ENCODE results near the gene MRPL4. TPM values are rescaled to one million over a fixed set of nuclear protein-coding genes. Genes with fewer than 3 reads are reported as not detected.
A peak's percentile ranks its signal among the peaks of the same experiment; 100 is the strongest.

MRPL4 gene
- total RNA-seq, 1 donor from 2014 or later, result 96.3 TPM

DNA sequence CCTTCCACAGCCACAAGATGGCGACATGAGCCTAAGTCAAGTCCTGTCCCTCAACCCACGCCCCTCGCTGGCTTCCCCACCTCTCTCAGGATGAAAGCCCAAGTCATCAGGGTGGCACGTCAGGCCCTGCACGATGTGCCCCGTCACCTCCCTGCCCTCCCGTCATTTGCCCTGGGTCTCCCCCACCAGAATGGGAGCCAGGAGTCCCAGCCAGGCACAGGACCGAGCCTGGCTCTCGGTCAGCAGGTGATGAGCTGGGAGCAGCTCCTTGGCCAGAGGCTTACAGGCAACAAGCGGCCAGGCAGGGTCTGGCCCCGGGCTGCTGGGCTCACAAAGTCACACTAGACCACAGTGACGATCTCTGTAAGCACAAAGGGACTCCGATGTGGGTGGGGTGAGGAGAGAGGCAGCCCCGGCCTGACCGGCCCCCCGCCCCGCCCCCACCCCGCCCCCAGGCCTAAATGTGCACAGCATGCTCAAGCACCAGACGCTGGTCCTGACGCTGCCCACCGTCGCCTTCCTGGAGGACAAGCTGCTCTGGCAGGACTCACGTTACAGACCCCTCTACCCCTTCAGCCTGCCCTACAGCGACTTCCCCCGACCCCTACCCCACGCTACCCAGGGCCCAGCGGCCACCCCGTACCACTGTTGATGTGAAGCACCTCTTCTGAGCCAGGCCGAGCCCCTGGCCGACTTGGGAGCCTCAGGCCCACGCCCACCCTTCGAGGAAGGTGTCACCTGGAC is 7.3 kb downstream of the MRPL4 start:
- peaks cover 7% of the 10 kb centered on the region for H3K36me3 ChIP-seq (ENCODE audit: control insufficient read depth, insufficient read depth, low read length)
- no peak overlapping the region for H3K4me3 ChIP-seq (ENCODE audit: low read depth, low read length)
- H3K27me3 ChIP-seq (ENCODE audit: control insufficient read depth, insufficient read depth, low read length), result no peaks in the 10 kb centered on the region
- TF ChIP-seq, protein P1, sequence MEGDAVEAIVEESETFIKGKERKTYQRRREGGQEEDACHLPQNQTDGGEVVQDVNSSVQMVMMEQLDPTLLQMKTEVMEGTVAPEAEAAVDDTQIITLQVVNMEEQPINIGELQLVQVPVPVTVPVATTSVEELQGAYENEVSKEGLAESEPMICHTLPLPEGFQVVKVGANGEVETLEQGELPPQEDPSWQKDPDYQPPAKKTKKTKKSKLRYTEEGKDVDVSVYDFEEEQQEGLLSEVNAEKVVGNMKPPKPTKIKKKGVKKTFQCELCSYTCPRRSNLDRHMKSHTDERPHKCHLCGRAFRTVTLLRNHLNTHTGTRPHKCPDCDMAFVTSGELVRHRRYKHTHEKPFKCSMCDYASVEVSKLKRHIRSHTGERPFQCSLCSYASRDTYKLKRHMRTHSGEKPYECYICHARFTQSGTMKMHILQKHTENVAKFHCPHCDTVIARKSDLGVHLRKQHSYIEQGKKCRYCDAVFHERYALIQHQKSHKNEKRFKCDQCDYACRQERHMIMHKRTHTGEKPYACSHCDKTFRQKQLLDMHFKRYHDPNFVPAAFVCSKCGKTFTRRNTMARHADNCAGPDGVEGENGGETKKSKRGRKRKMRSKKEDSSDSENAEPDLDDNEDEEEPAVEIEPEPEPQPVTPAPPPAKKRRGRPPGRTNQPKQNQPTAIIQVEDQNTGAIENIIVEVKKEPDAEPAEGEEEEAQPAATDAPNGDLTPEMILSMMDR (IDR thresholded peaks at IDR 0.05; ENCODE audit: insufficient read depth, low read length, poor library complexity, severe bottlenecking), result peak; percentile 76
- no peak for DNase-seq (ENCODE audit: low read depth)

DNA sequence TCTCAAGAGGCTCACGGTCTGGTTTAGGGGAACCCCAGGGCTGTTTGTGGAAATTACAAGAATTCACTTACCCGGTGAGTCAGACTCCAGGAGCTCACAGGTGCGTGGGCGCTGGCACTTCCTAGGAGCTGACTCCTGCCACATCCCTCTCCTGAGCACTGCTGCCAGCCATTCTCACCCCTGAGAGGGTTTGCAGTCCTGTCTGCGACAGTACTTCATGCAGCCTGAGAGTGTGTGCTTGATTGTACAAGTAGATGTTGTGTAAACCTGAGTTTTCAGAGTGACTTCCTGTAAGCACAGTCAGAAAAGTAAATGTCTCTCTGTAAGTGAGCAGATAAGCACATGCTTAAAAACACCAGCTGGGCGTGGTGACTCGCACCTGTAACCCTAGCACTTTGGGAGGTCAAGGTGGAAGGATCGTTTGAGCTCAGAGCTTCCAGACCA is 8.1 kb downstream of the MRPL4 start:
- Histone ChIP-seq H3K4me3 (ENCODE audit: low read depth, low read length) (no peak overlapping the region), H3K36me3 (ENCODE audit: control insufficient read depth, insufficient read depth, low read length) (peaks cover 5% of the 10 kb centered on the region), H3K27me3 (ENCODE audit: control insufficient read depth, insufficient read depth, low read length) (no peaks in the 10 kb centered on the region)
- TF ChIP-seq, protein P1 (IDR thresholded peaks at IDR 0.05; ENCODE audit: insufficient read depth, low read length, poor library complexity, severe bottlenecking), result no peak
- DNase-seq (ENCODE audit: low read depth), result no peak

DNA sequence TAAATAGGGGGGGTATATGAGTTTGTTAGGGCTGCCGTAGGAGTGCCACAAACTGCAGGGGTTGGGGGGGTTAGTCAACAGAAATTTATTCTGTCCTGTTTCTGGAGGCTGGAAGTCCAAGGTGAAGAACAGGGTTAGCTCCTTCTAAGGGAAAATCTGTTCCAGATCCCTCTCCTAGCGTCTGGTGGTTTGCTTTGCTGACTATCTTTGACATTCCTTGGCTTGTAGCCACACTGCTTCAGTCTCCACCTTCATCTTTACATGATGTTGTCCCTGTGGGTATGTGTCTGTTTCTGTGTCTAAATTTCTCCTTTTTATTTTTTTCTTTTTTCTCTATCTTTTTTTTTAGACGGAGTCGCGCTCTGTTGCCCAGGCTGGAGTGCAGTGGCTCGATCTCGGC is 10.8 kb downstream of the MRPL4 start:
- peaks cover 3% of the 10 kb centered on the region for H3K36me3 ChIP-seq (ENCODE audit: control insufficient read depth, insufficient read depth, low read length)
- DNase-seq (ENCODE audit: low read depth), result no peak
- TF ChIP-seq, protein P1 (IDR thresholded peaks at IDR 0.05; ENCODE audit: insufficient read depth, low read length, poor library complexity, severe bottlenecking), result no peak
- no peaks in the 10 kb centered on the region for H3K27me3 ChIP-seq (ENCODE audit: control insufficient read depth, insufficient read depth, low read length)
- no peak overlapping the region for H3K4me3 ChIP-seq (ENCODE audit: low read depth, low read length)

DNA sequence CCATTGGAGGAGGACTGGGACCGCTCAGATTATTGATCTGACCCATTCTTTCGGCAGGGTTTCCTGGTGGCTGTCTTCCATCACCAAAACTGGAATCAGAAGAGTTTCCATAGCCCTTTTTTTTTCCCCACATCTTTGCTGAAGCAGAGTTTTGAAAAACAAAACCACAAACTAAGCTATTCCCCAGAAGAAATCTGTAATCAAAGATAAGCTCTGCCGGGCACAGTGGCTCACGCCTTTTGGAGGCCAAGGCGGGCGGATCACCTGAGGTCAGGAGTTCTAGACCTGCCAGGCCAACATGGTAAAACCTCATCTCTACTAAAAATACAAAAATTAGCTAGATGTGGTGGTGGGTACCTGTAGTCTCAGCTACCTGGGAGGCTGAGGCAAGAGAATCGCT is 14.7 kb downstream of the MRPL4 start:
- TF ChIP-seq, protein P1 (IDR thresholded peaks at IDR 0.05; ENCODE audit: insufficient read depth, low read length, poor library complexity, severe bottlenecking), result no peak
- H3K27me3 ChIP-seq (ENCODE audit: control insufficient read depth, insufficient read depth, low read length), result no peaks in the 10 kb centered on the region
- no peaks in the 10 kb centered on the region for H3K36me3 ChIP-seq (ENCODE audit: control insufficient read depth, insufficient read depth, low read length)
- no peak for DNase-seq (ENCODE audit: low read depth)
- no peak overlapping the region for H3K4me3 ChIP-seq (ENCODE audit: low read depth, low read length)

DNA sequence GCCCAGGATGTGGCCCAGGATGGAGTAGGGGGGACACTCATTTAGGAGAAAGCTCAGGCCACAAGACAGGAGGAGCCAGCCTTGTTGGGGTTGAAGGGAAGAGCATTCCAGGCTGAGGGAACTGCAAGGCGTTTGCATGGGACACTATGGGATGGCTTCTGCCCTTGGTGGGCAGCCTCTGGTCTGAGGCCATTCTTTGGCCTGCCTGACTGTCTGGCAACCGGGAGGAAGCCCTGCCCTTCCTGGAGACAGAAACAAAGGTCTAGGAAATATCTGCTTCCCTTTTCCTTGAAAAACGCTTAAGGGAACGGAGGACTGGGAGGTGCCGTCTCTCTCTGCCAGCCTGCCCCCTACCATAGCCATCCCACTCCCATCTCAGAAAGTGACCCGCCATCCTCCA is 16.1 kb downstream of the MRPL4 start:
- TF ChIP-seq, protein P1 (IDR thresholded peaks at IDR 0.05; ENCODE audit: insufficient read depth, low read length, poor library complexity, severe bottlenecking), result no peak
- H3K4me3 ChIP-seq (ENCODE audit: low read depth, low read length), result no peak overlapping the region
- DNase-seq (ENCODE audit: low read depth), result no peak

More for the DNA sequence above, 16.1 kb downstream of the MRPL4 start:
- H3K36me3 ChIP-seq (ENCODE audit: control insufficient read depth, insufficient read depth, low read length), result no peaks in the 10 kb centered on the region
- no peaks in the 10 kb centered on the region for H3K27me3 ChIP-seq (ENCODE audit: control insufficient read depth, insufficient read depth, low read length)

All from kidney epithelial cell (primary cell).